Measurements from ENCODE around the gene METAP2.
"Not testable (repeated sequence)": the region's sequence is repeated elsewhere in the genome, so short reads cannot be mapped to it uniquely, and the experiment has no call there.

Gene METAP2

DNA sequence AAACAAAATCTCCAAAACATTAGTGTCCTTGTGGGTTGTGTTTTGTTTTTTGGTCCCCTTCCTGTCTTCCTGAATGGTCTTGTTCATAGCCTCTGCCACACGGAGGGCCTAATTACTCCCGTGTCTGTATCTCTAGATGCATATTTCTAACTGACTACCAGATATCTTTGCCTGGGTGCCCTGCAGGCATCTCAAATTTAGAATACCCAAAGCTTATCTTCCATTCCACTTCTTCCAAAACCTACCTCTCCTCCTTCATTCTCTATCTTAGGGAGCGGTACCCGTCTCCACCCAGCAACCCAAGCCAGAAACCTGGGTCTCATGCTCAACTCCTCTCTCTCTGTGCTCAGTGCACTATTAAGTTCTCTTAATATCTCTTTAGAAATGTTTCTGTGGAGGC lies 10.9 kb upstream of the METAP2 start:
- DNase-seq, result peak; percentile 8

DNA sequence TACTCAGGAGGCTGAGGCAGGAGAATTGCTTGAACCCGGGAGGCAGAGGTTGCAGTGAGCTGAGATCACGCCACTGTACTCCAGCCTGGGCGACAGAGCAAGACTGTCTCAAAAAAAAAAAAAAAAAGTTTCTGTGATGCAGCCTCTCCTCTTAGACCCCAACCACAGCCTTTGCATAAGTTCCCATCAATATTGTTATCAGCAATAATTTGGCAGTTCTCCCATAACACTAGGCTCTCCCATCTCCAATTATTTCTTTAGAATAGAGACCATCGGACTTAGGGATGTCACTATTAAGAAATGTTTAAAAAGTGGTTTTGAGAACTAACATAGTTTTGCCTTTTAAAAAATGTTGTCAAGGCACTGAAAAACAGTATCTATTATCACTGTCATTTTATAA lies 10.2 kb upstream of the METAP2 start:
- DNase-seq, result not testable (repeated sequence)

DNA sequence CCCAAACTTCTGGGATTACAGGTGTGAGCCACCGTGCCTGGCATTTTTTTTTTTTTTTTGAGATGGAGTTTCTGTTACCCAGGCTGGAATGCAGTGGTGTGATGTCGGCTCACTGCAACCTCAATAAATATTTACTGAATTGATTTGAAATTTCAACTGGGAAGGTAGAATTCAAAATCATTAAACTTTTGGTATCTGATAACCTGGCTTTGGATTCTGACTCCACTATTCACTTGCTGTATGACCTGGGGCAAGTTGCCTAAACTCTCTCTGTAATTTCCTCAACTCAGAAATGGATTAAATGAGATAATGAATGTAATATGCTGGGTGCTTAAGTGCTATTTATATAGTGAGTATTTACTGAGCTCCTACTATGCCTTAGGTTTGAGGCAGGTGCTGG lies 8.7 kb upstream of the METAP2 start:
- no peak for DNase-seq

DNA sequence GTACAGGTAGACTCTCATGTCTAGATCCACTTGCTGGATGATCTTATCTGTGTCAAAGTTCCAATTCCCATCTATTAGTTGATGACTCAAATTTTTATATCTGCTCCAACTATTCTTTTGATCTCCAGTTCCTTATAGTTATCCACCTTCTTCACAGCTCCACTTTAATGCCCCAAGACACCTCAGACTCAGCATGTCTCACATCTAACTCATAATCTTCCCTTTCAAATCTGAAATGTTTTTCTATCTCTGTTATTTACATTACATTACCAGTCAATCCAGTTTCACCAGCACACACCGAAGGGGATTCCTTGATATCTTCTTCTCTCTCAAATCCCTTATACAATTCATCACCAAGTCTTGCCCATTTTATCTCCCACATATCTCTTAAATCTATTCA lies 3.7 kb upstream of the METAP2 start:
- no peak for DNase-seq

DNA sequence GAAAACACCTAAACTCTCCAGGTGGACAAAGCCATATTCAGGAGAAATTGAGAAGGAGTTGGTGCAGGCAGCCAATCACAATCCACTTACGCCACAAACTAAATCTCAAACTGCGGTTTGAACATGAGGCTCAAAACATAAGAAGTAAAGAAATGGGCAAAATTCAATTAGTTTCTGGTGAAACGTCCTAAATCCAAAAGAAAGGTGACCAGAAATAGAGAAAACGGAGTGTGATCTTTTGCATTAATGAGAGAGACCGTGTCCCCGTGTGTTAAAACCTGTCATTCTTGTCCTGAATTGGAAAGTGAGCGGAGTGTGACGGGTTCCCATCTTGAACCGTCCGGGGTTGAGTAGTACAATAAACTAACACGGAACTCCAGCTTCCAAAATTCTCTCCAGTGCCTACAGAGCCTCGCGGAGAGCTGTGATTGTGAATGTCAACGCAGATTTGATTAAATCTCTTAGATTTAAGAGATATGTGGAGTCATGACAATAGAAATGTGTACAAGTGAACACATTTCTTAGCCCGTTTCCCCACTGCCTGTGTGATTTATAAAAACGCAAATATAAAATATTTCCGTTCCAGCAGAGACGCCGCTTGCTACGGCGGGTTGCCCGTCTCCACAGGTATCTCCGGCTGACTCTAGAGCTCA lies 595 bp upstream of the METAP2 start:
- DNase-seq, result peak; percentile 78

DNA sequence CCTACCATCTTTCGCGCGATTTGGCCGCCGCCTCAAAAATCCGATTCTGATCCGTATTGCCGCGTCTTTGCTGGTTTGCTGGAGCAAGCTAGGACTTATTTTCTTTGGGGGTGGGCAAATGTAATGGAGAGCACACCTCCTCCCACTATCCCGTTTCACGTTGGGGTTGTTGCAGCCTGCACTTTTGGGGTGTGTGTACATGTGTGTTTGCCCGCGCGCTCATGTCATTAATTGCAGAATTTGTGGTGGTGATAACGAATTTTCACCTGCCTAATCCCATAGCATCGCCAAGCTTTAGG lies 657 bp downstream of the METAP2 start:
- DNase-seq, result no peak

DNA sequence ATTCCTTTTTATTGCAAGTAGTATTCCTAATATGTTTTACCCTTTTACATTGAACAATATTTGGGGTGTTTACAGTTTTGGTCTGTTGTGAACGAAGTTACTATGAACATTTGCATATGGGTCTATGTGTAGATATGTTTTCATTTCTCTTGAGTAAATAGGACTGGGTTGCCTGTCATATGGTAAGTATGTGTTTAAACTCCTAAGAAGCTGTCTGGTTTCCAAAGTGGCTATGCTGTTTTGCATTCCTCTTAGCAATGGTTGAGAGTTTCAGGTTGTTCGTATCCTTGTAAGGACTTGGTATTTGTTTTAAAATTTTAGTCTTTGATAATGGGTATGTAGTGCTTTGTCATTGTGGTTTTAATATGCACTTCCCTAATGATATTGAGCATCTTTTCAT lies 6.3 kb downstream of the METAP2 start:
- DNase-seq, result no peak

DNA sequence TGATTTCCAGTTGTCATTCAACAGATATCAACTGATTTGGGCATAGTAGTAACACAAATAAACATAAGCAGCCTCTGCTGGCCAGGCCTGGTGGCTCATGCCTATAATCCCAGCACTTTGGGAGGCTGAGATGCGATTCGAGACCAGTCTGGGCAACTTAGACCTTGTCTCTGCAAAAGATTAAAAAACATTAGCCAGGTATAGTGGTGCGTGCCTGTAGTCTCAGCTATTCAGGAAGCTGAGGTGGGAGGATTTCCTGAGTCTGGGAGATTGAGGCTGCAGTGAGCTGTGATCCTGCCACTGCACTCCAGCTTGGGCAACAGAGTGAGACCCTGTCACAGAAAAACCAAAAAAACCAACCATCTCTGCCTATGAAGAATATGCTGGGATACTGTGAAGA lies 7.1 kb downstream of the METAP2 start:
- no peak for DNase-seq

DNA sequence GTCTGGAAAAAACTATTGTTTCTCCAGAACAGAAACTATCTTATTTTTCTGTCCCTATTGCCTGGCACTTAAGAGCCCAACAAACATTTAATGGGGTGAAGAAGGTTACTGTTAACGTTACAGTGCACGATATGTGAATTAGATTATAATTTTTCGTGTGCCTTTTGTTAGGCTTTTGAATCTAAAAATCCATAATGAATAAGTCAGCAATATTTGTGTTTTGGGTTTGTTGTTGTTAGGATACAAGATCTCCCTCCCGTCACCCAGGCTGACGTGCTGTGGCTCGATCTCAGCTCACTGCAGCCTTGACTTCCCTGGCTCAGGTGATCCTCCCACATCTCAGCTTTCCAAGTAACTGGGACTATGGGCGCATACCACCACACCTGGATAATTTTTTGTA lies 7.9 kb downstream of the METAP2 start:
- DNase-seq, result no peak

DNA sequence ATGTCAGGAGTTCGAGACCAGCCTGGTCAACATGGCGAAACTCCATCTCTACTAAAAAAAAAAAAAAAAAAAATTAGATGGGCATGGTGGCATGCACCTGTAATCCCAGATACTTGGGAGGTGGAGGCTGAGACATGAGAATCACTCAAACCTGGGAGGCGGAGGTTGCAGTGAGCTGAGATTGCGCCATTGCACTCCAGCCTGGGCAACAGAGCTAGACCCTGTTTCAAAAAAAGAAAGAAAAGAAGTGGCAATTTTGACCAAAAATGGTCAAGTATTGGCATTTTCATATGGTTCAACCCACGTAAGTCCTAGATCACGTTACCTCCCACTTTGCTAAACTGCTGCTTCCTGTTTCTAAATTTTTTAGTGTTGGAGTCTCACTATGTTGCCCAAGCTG lies 8.6 kb downstream of the METAP2 start:
- DNase-seq, result not testable (repeated sequence)

DNA sequence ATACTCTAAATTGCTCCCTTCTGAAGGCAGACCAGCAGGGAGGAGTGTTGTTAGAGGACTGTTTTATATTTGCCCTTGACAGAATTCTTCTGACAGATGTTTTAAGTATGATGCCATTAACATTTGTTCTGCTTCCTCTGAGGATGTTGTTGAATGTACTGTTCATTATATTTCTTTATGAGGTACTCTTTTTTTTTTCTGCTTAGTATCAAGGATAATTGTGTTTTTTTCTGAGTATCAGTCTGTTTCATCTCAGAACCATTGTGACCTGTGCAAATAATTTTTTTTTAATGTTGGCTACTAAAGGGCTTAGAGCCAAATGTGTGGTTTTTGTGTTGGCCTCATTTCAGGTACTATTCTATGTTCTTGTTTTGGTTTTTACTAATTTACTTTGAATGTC lies 10.6 kb downstream of the METAP2 start:
- no peak for DNase-seq

DNA sequence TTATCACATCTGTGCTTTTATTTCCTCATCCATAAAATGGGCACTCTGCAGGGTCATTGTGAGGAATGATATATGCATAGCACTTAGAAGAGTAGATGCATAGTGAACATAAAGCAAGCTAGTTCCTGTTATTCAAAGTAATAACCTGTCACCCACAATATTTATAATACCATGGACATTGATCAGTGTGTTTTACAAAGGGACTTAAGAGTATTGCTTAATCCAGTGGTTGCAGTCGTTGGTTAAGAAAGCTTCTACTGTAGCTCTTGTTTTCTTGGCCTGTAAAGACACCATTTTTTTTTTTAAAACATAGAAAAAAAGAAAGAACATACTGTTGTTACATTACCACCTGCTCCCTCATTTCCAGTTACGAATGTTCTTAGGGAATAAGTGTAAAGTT lies 13.1 kb downstream of the METAP2 start:
- DNase-seq, result no peak

DNA sequence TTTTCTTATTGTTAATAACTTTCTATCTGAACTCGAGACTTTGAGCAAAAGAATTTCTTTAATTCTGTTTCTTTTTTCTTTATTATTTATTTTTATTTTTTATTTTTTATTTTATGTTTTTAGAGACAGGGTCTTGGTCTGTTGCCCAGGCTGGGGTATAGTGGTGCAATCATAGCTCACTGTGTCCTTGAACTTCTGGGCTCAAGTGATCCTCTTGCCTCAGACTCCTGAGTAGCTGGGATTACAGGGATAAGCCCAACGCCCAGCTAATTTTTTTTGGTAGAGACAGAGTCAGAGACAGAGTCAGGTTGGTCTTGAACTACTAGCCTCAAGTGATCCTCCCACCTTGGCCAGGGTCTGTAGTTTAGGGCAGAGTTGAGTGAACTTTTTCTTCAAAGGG lies 18.5 kb downstream of the METAP2 start:
- DNase-seq, result no peak

DNA sequence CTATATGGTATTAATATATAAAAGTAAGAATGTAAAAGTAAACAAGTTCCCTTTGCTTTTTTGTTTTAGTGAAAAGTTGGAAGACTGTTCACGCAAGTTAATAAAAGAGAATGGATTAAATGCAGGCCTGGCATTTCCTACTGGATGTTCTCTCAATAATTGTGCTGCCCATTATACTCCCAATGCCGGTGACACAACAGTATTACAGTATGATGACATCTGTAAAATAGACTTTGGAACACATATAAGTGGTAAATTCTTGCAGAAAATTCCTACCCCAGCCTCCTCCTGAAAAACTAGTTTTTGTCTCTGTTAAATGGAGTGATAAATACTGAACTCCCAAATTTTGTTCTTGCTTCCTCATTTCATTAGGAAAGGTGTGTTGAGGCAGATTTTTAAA lies 20.9 kb downstream of the METAP2 start:
- DNase-seq, result no peak

DNA sequence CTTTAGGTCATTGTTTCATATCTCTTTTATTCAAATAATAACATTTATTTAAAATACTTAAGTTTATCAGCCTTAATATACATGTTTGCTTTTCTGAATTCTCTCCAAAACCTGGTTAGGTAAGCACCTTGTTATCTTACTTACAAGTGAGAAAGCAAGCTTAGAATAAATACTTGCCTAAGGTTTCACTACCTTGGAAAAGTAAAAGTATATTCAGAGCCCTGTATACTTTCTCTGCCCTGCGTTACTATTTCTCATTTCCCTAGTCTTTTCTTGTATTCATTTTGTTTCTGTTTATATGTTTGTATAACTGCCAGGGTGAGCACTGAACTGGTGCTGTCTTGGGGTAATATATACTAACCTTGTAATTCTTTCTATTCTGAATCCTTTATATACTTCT lies 21.5 kb downstream of the METAP2 start:
- no peak for DNase-seq

DNA sequence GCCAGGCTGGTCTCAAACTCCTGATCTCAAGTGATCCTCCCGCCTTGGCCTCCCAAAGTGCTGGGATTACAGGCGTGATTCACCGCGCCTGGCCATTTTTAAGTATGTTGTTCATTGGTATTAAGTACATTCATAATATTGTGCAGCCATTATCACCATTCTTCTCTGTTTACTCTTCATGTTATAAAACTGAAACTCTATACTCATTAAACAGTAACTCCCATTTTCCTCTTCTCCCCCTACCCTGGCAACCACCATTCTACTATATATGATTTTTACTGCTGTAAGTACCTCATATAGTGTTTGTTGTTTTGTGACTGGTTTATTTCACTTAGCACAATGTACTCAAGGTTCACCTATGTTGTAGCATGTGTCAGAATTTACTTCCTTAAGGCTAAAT lies 23.1 kb downstream of the METAP2 start:
- DNase-seq, result no peak

DNA sequence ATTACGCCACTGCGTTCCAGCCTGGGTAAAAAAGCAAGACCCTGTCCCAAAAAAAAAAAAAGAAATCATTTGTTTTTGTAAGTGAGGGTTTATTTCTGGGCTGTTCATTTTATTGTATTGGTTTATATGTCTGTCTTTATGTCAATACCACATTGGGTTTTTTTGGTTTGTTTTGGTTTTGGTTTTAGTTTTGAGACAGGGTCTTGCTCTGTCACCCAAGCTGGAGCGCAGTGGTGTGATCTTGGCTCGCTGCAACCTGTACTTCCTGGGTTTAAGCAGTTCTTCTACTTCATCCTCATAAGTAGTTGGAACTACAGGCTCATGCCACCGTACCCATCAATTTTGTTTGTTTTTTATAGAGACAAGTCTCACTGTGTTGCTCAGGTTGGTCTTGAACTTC lies 25.0 kb downstream of the METAP2 start:
- no peak for DNase-seq

DNA sequence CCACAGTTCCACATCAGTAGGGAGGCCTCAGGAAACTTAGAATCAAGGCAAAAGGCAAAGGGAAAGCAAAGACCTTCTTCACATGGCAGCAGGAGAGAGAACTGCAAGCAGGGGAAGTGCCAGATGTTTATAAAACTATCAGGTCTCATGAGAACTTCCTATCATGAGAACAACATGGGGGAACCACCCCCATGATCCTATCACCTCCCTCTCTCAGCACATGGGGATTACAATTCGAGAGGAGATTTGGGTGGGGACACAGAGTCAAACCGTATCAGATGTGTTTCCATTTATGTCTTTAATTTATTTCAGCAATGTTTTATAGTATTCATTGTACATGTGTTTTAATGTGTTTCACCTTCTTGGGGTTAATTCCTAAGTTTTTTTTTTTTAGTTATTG lies 25.8 kb downstream of the METAP2 start:
- peak; percentile 18 for DNase-seq

DNA sequence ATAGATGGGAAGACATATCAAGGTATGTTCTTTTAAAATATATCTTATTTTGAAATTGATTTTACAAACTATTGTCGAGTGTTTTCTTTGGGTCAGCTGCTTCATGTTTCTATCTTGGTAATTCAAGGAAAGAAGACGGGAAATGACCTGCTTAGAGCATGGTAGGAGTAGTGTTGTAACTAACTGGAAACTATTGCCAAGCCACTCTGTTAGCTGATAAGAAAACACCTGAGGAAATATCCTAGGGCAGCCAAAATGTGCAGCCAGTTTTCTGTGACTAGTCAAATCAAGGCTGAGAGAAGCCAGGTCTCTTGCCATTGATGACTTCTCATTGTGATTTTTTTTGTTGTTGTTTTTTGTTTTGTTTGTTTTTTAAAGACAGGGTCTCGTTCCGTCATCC lies 30.2 kb downstream of the METAP2 start:
- no peak for DNase-seq

DNA sequence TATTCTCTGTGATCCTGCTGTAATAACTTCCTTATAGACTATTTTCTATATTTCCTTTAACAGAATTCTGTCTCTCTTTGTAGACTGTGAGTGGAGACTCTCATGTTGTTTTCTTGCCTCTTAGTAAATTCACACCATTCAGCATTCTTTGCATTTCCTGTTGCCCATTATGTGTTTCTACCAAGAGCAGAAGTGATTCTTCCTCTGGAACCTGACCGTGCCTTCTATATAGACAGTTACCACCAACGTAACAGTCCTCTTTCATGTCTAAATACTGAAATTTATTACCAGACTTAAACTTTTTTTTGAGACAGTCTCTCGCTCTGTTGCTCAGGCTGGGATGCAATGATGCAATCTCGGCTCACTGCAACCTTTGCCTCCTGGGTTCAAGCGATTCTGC lies 31.1 kb downstream of the METAP2 start:
- no peak for DNase-seq

DNA sequence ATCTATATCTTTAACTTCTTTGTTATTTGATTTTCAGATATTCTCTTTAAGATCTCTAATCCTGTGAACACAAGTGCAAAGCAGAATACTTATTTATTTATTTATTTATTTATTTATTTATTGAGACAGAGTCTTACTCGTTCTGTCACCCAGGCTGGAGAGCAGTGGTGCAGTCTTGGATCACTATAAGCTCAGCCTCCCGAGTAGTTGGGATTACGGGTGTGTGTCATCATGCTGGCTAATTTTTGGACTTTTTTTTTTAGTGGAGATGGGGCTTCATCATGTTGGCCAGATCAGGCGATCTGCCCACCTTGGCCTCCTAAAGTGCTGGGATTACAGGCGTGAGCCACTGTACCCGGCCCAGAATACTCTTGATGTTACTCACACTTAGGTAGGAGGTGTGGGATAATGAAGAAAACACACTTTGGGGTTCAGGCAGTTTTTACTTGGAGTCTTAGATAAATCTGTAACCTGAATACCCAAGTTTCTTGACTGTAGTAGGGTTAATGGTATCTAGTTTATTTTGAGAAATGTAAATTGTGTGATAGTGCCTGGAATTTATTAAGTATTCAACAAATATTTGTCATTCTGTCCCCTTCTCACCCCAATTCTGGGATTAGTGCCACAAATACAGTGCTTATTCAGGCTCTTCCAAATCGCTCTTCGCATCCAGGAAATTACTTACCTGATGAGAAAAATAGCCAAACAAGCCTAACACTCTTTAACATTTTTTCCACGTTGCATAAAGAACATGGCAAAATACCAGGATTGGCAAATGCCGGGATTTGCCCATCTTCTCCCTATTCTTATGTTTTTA lies 33.0 kb downstream of the METAP2 start:
- DNase-seq, result no peak

DNA sequence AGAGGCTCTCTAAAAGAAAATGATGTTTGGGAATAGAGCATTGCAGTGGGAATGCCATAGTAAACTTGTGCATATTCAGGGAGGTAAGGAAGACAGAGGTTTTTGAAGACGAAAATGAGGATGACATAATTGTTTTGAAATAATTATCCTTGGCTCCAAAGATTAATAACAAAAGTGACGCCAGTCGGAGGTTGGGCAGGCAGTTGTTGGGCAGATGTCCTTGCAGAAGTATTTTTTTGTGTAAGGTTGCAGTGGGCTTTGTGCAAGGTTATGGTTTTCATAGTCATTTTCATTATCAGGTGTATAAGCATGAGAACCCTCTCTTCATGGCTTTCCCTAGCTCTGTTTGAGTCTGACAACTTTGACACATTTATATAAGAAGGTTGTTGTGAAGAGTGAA lies 35.3 kb downstream of the METAP2 start:
- no peak for DNase-seq

DNA sequence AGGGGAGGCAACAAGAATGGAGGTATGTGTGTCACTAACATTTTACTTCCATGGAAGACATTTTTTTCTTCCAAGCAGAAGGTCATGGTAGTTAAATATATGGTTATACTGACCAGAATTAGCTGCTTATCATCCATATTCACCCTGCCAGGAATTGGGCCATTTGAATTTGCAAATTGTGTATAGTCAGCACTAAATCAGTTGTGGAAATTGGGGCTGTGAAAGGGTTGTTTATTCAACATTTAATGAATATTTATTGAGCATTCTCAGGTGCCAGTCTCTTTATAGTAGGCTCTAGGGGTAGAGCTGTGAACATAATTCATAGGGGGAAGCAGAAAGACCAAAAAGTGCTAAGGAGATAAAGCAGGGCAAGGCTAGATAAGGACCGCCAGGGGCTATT lies 38.0 kb downstream of the METAP2 start:
- no peak for DNase-seq

DNA sequence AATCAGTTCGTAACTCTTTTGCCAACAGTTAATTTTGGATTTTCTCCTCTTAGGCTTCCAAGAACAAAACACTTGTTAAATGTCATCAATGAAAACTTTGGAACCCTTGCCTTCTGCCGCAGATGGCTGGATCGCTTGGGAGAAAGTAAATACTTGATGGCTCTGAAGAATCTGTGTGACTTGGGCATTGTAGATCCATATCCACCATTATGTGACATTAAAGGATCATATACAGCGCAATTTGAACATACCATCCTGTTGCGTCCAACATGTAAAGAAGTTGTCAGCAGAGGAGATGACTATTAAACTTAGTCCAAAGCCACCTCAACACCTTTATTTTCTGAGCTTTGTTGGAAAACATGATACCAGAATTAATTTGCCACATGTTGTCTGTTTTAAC lies 39.6 kb downstream of the METAP2 start:
- no peak for DNase-seq

DNA sequence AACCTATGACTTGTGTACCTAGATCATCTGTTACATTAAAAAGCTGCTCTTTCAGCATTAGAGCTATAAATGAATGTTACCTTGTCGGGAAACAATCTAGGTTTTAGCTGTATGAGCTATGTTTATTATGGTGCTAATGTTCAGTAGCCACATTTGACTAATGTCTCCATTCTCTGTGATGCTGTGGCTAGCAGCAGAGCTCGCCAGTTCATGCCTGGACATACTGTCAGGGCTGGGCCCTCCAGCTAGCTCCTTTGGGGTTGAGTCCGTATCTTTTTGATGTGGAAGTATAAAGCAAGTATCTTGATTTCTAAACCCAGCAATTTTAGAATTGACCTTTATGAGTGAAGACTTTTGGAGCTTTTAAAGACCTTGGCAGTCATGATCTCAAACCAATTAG lies 41.2 kb downstream of the METAP2 start:
- DNase-seq, result no peak
